Endothelial cell of umbilical vein (primary cell): ENCODE data around the gene SYNDIG1. TPM values are rescaled to one million over a fixed set of nuclear protein-coding genes. Genes with fewer than 3 reads are reported as not detected.

Source experiments
- BruUV-seq: library from RNA; stranded (reverse); fragments of 400-500 nt; replicated peaks from 2 replicates; lab custom pipeline; 2021; lab: Mats Ljungman, UMichigan
- CTCF ChIA-PET: fragments of 300-600, 350-600 bp; sonication (Branson Sonifier 250); formaldehyde crosslinking; loops from one replicate; lab custom pipeline; 2021; ENCODE audit warnings: antibody characterized with exemption, inconsistent platforms; lab: Charles Lee
- POLR2A ChIA-PET: fragments of 300-600, 350-600 bp; sonication (Branson Sonifier 250); formaldehyde crosslinking; loops from one replicate; lab custom pipeline; 2021; ENCODE audit warnings: antibody characterized with exemption, inconsistent platforms; lab: Charles Lee
- DNase-seq: peaks from one replicate; pipeline ENCODE4 v3.0.0-alpha.2; 2011; ENCODE audit warnings: low read depth, low spot score
- FAIRE-seq: peaks from 2 replicates; lab custom pipeline; 2011; peaks lifted over from hg19 to GRCh38; lab: Jason Lieb, UNC
- H2AFZ ChIP-seq: 2 replicates; pipeline ENCODE4 v1.6.0; 2012; ENCODE audit warnings: low read depth, low read length, control low read depth, inconsistent platforms
- H3K27ac ChIP-seq: 2 replicates; pipeline ENCODE4 v1.5.1; 2011; ENCODE audit warnings: low read depth, mild to moderate bottlenecking, control low read depth, low read length, moderate library complexity; ENCODE audit not compliant: insufficient read depth
- H3K27me3 ChIP-seq, 2 experiments: 2 replicates each; pipeline versions ENCODE4 v1.6.0 to v1.6.1; 2011; ENCODE audit warnings: low read length in 2 of 2, mixed read lengths in 1 of 2; ENCODE audit not compliant: control insufficient read depth in 2 of 2, insufficient read depth in 2 of 2
- H3K36me3 ChIP-seq, 2 experiments: 2 replicates in 1 of 2; 3 replicates in 1 of 2; pipeline ENCODE4 v1.5.1; 2011; ENCODE audit warnings: low read length in 2 of 2, mild to moderate bottlenecking in 1 of 2, moderate library complexity in 1 of 2; ENCODE audit not compliant: control insufficient read depth in 2 of 2, insufficient read depth in 2 of 2; ENCODE audit errors: extremely low read depth in 1 of 2
- H3K4me1 ChIP-seq: 3 replicates; pipeline ENCODE4 v1.5.1; 2011; ENCODE audit warnings: mild to moderate bottlenecking, low read length; ENCODE audit not compliant: control insufficient read depth, insufficient read depth; ENCODE audit errors: extremely low read depth
- H3K4me2 ChIP-seq: 2 replicates; pipeline ENCODE4 v1.6.1; 2011; ENCODE audit warnings: low read length, control low read depth, mixed read lengths; ENCODE audit not compliant: insufficient read depth
- H3K4me3 ChIP-seq, 3 experiments: fragments of 200-600 bp in 1 of 3; sonication (generic), shearing (Covaris generic) in 1 of 3; replicated peaks in 1 of 3; 2 replicates each; pipeline ENCODE4 v1.5.1; 2011 to 2016; ENCODE audit warnings: control low read depth in 3 of 3, low read length in 3 of 3, mild to moderate bottlenecking in 2 of 3, inconsistent platforms in 1 of 3, low read depth in 1 of 3, moderate library complexity in 1 of 3; ENCODE audit not compliant: insufficient read depth in 1 of 3
- H3K79me2 ChIP-seq: 2 replicates; pipeline ENCODE4 v1.6.0; 2012; ENCODE audit warnings: low read length, inconsistent platforms; ENCODE audit not compliant: control insufficient read depth, insufficient read depth
- H3K9ac ChIP-seq: replicated peaks from 2 replicates; pipeline ENCODE3; 2011; ENCODE audit warnings: low read length, control low read depth; ENCODE audit not compliant: insufficient read depth; ENCODE audit errors: extremely low read depth
- H3K9me1 ChIP-seq: replicated peaks from 3 replicates; pipeline ENCODE4 v1.6.0; 2011; ENCODE audit warnings: mild to moderate bottlenecking, low read length; ENCODE audit not compliant: control insufficient read depth, insufficient read depth; ENCODE audit errors: extremely low read depth
- H3K9me3 ChIP-seq: replicated peaks from 2 replicates; pipeline ENCODE4 v1.5.1; 2012; ENCODE audit warnings: low read length, inconsistent platforms; ENCODE audit not compliant: control insufficient read depth, insufficient read depth
- H4K20me1 ChIP-seq: replicated peaks from 2 replicates; pipeline ENCODE3; 2011; ENCODE audit warnings: mild to moderate bottlenecking, low read length; ENCODE audit not compliant: control insufficient read depth, insufficient read depth; ENCODE audit errors: extremely low read depth
- EZH2 ChIP-seq: IDR thresholded peaks from 2 replicates; pipeline ENCODE4 v1.6.1; 2012; ENCODE audit warnings: borderline replicate concordance, low read depth, mild to moderate bottlenecking, moderate library complexity, low read length, inconsistent platforms; ENCODE audit not compliant: severe bottlenecking
- FOS ChIP-seq: IDR thresholded peaks from 2 replicates; pipeline ENCODE4 v1.6.1; 2011; ENCODE audit warnings: mild to moderate bottlenecking, low read length, moderate library complexity, borderline replicate concordance; ENCODE audit not compliant: insufficient read depth
- GATA2 ChIP-seq: IDR thresholded peaks from 2 replicates; pipeline ENCODE4 v1.7.0; 2011; ENCODE audit warnings: low read depth, mild to moderate bottlenecking, moderate library complexity, mixed read lengths, low read length; ENCODE audit not compliant: insufficient read length, insufficient read depth
- JUN ChIP-seq: IDR thresholded peaks from 2 replicates; pipeline ENCODE4 v1.6.1; 2011; ENCODE audit warnings: borderline replicate concordance, low read depth; ENCODE audit not compliant: insufficient read length, insufficient read depth
- MYC ChIP-seq: IDR thresholded peaks from one replicate; pipeline ENCODE4 v1.6.1; 2011; ENCODE audit warnings: mild to moderate bottlenecking, low read depth, low read length
- POLR2A ChIP-seq: IDR thresholded peaks from 2 replicates; pipeline ENCODE4 v1.6.1; 2012; ENCODE audit warnings: low read depth, mild to moderate bottlenecking, control low read depth, low read length
- POLR2AphosphoS5 ChIP-seq: IDR thresholded peaks from 2 replicates; pipeline ENCODE4 v1.6.1; 2012; ENCODE audit warnings: low read depth, mild to moderate bottlenecking, control low read depth, low read length, moderate library complexity; ENCODE audit not compliant: insufficient read depth
- dilution Hi-C: fragments of 300-500 bp; cut with MboI; formaldehyde crosslinking; loops from one replicate; pipeline ENCODE4 v1.15.0; 2019; ENCODE audit warnings: low sequenced_read_pairs; ENCODE audit not compliant: extremely low pct_ligation_motif_present
- intact Hi-C: fragments of 100-400 bp; cut with micrococcal nuclease; formaldehyde crosslinking; loops from one replicate; pipeline ENCODE4 v1.10.0; 2022
- polyA plus RNA-seq, 4 experiments: library from polyadenylated mRNA; depleted of rRNA in 3 of 4; stranded (reverse) in 3 of 4; unstranded in 1 of 4; fragments of >200 nt; gene quantifications; 2 replicates each; pipeline versions ENCODE4 v1.2.1 to v1.2.3, GENCODE V29; 2011 to 2012; ENCODE audit warnings: missing spikeins in 1 of 4
- total RNA-seq: library from RNA; stranded (reverse); gene quantifications from 2 replicates; pipeline ENCODE4 v1.2.3, GENCODE V29; 2021
- TF ChIP-seq, protein P1 (sequence below): IDR thresholded peaks from 2 replicates; pipeline ENCODE4 v1.6.1; 2011; ENCODE audit not compliant: insufficient read depth, insufficient read length
- TF ChIP-seq, protein P2 (sequence below), 2 donors: IDR thresholded peaks; 1 replicate in 1 of 2; 2 replicates in 1 of 2; pipeline ENCODE4 v1.5.1; 2011; ENCODE audit warnings: low read length in 2 of 2, mild to moderate bottlenecking in 2 of 2, moderate library complexity in 2 of 2, control low read depth in 1 of 2, inconsistent platforms in 1 of 2, low read depth in 1 of 2; ENCODE audit not compliant: insufficient read depth in 1 of 2; ENCODE audit errors: extremely low read depth in 1 of 2

The SYNDIG1 gene
- total and polyA plus RNA-seq, 2 donors (not counting 3 experiments of a cell fraction or from before 2014, with no cell fraction given): not detected

DNA sequence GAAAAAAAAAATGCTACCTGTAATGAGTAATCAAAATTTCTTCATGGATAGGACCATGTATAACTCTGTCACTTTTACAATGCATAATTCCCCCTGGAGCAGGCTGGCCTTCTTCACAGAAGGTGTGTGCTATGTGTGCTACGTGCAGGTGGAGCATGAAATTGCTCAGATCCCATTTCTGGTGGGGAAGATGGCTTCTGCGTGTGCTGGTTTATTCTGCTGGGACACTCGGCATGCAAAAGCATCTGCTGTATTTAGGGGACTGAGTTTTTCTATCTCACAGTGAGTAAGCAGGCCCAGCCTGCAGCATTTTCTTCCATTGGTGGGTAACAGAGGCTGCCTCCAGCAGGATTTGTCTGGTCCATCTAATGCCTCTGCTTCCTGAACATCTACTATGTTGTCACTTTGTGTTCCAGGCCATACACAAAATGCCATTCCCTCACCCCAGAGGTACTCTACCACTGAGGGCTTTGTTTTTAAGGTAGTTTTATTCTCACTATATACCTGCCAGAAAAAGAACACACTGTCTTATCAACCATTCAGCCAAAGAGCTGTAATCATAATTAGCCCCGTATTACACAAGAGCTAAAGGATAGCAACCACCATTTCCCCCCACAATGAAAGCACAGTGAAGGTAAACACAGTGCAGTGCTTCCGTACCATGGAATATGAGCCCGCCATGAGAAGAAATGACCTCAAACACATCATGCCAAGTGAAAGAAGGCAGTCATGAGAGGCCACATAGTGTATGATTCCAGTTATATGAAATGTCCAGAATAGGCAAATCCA is 62.4 kb downstream of the SYNDIG1 start:
- ChIA-PET CTCF (no interaction called here), POLR2A (no interaction called here)
- Histone ChIP-seq H2AFZ (no peak overlapping the region), H3K27me3 (no peaks in the 10 kb centered on the region), H3K9ac (no peak overlapping the region), H3K36me3 (no peaks in the 10 kb centered on the region), H3K9me3 (peaks cover 7% of the 10 kb centered on the region), H3K9me1 (no peaks in the 10 kb centered on the region), H3K4me3 (no peak overlapping the region), H3K4me2 (no peak overlapping the region), H3K4me1 (no peaks in the 10 kb centered on the region), H3K27ac (no peak overlapping the region), H3K79me2 (no peaks in the 10 kb centered on the region), H4K20me1 (no peaks in the 10 kb centered on the region)
- no TSS peak for BruUV-seq
- FAIRE-seq (no peak), DNase-seq (no peak)
- dilution Hi-C loops: no loop called here
- intact Hi-C loops: no loop called here
- TF ChIP-seq POLR2AphosphoS5: no peak
- no peak for TF ChIP-seq POLR2A
- no peak for TF ChIP-seq MYC
- no peak for TF ChIP-seq GATA2
- TF ChIP-seq, protein P1, sequence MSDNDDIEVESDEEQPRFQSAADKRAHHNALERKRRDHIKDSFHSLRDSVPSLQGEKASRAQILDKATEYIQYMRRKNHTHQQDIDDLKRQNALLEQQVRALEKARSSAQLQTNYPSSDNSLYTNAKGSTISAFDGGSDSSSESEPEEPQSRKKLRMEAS: no peak
- TF ChIP-seq FOS: no peak
- TF ChIP-seq, protein P2, sequence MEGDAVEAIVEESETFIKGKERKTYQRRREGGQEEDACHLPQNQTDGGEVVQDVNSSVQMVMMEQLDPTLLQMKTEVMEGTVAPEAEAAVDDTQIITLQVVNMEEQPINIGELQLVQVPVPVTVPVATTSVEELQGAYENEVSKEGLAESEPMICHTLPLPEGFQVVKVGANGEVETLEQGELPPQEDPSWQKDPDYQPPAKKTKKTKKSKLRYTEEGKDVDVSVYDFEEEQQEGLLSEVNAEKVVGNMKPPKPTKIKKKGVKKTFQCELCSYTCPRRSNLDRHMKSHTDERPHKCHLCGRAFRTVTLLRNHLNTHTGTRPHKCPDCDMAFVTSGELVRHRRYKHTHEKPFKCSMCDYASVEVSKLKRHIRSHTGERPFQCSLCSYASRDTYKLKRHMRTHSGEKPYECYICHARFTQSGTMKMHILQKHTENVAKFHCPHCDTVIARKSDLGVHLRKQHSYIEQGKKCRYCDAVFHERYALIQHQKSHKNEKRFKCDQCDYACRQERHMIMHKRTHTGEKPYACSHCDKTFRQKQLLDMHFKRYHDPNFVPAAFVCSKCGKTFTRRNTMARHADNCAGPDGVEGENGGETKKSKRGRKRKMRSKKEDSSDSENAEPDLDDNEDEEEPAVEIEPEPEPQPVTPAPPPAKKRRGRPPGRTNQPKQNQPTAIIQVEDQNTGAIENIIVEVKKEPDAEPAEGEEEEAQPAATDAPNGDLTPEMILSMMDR (IDR thresholded peaks at IDR 0.05; ENCODE audit: extremely low read depth in 1 of 2, insufficient read depth in 1 of 2, low read depth in 1 of 2, low read length in 2 of 2): no peak
- no peak for TF ChIP-seq EZH2
- no peak for TF ChIP-seq JUN
